WI38 (cell line): Measurements from ENCODE around the gene SPEM2.

Source experiments
- H3K4me3 ChIP-seq: 2 replicates; pipeline ENCODE4 v1.5.1; 2011; ENCODE audit warnings: low read depth, mild to moderate bottlenecking, control low read depth, low read length
- CTCF ChIP-seq: IDR thresholded peaks from 2 replicates; pipeline ENCODE4 v1.5.1; 2012; ENCODE audit warnings: low read depth, mild to moderate bottlenecking, control low read depth, low read length

SPEM2 gene

GRCh38 chr17:7394452-7395191 lies 30.8 kb upstream of the SPEM2 start, which contains the start of gene PLSCR3:
PLSCR3 (minus strand) TSS chr17:7394525; CDS start chr17:7394110, 415 bp downstream.
- TF ChIP-seq CTCF, result peak; percentile 36
- H3K4me3 ChIP-seq, result peak within 1 kb of the TSS; percentile 90

- H3K4me3 ChIP-seq, result no peak overlapping the region
- TF ChIP-seq CTCF, result no peak
These were observed 29.3 kb upstream of the SPEM2 start for GRCh38 chr17:7396147-7396546.

GRCh38 chr17:7398612-7399011 lies 26.8 kb upstream of the SPEM2 start:
- H3K4me3 ChIP-seq, result no peak overlapping the region
- TF ChIP-seq CTCF, result no peak

- peak overlapping the region; percentile 75 for H3K4me3 ChIP-seq
- TF ChIP-seq CTCF, result no peak
These were observed 22.2 kb upstream of the SPEM2 start for GRCh38 chr17:7403043-7403726.

- H3K4me3 ChIP-seq, result peak overlapping the region; percentile 75
- TF ChIP-seq CTCF, result no peak
These were observed 21.8 kb upstream of the SPEM2 start for GRCh38 chr17:7403727-7403976.

- TF ChIP-seq CTCF, result no peak
These were observed 21.3 kb upstream of the SPEM2 start, which contains the start of gene TMEM256 for GRCh38 chr17:7403977-7404736. TMEM256 (minus strand) TSS chr17:7404097; CDS start chr17:7404084, 13 bp downstream.

GRCh38 chr17:7404737-7405349 lies 20.6 kb upstream of the SPEM2 start:
- H3K4me3 ChIP-seq, result peak overlapping the region; percentile 75

More at GRCh38 chr17:7403977-7404736, 21.3 kb upstream of the SPEM2 start, which contains the start of gene TMEM256:
- peak within 1 kb of the TSS; percentile 75 for H3K4me3 ChIP-seq

More at GRCh38 chr17:7404737-7405349, 20.6 kb upstream of the SPEM2 start:
- no peak for TF ChIP-seq CTCF
